PC-9 (cell line): Measurements from ENCODE around the gene HINT1.

ENCODE experiments used
- CTCF ChIP-seq: fragments of 200-600 bp; sonication (generic); conservative IDR thresholded peaks from 2 replicates; pipeline ENCODE4 v1.6.1; 2017; ENCODE audit warnings: mixed run types, antibody characterized with exemption, mild to moderate bottlenecking, moderate library complexity
- EZH2 ChIP-seq: fragments of 200-600 bp; sonication (generic); IDR thresholded peaks from 2 replicates; pipeline ENCODE4 v1.8.0; 2017; ENCODE audit warnings: antibody characterized with exemption, low read depth

DNA sequence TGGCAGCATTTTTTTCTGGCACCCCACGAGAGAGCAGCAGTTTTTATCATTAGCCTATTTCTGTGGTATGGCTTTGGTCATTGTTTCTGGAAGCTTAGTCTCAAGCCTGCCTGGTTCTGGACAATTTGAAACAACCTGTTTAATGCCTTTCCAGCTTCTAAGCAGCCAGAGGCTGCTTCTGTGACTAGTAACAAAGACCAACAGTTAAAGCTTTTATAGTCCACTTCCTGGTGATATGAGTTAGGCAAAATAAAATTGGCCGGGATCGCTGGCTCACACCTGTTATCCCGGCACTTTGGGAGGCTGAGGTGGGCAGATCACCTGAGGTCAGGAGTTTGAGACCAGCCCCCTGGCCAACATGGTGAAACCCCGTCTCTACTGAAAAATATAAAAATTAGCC is 29.7 kb upstream of the HINT1 start:
- TF ChIP-seq EZH2 (no peak), CTCF (no peak)
